ENCODE data around the gene RNF223.
A peak's percentile ranks its signal among the peaks of the same experiment; 100 is the strongest.

Gene RNF223

GRCh38 chr1:1063945-1064831 lies 9.9 kb downstream of the RNF223 start:
- Histone ChIP-seq H3K4me3 (ENCODE audit: low read length) (no peak overlapping the region), H3K27me3 (ENCODE audit: control insufficient read depth, insufficient read depth, low read length) (peaks cover 2% of the 10 kb centered on the region; the same call in 1 of the 2 replicates), H3K4me1 (ENCODE audit: control insufficient read depth, insufficient read depth, low read length) (peaks cover 9% of the 10 kb centered on the region; the same call in 1 of the 2 replicates), H3K9me3 (ENCODE audit: control insufficient read depth, insufficient read depth, low read length) (no peaks in the 10 kb centered on the region), H3K36me3 (ENCODE audit: control insufficient read depth, insufficient read depth, low read length) (no peaks in the 10 kb centered on the region), H3K27ac (ENCODE audit: low read length) (no peak overlapping the region)
- no CpG with 5 or more reads among the region's 50 CpGs for WGBS (ENCODE audit: insufficient coverage, insufficient read length)
- no peak for DNase-seq (ENCODE audit: low read depth, low spot score)

DNA sequence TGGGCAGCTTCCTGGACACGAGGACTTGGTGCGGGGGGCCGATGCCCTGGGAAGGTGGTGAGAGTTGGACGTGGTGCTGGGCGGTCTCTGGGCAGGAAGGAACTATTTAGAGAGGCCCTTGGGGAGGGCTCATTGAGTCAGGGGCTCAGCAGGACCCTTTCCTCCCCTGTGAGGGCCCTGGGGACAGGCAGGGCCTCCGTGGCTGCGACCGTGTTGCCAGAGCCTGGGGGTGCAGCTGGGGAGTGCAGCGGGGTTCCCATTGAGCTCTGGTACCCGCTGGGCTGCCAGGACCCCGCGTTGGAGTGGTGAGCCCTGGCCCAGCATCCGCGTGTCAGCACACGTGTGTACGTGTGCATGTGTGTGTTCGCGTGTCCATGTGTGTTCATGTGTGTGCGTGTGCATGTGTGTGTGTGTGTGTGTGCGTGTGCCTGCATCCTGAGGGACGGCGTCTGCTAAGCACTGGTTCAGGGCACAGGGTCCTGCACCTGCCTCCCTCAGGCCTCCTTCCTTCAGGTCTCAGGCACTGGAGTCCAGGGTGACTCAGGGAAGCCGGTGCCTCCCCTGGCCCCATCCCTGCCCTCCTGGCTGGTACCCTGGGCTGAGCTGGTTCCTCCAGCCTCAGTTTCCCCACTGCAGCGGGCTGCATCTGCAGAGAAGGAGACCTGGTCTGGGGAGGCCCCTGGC lies 10.7 kb downstream of the RNF223 start:
- no peaks in the 10 kb centered on the region for H3K36me3 ChIP-seq (ENCODE audit: control insufficient read depth, insufficient read depth, low read length)
- no CpG with 5 or more reads among the region's 24 CpGs for WGBS (ENCODE audit: insufficient coverage, insufficient read length)
- no peak for DNase-seq (ENCODE audit: low read depth, low spot score)
- H3K4me3 ChIP-seq (ENCODE audit: low read length): no peak overlapping the region
- peaks cover 2% of the 10 kb centered on the region; the same call in 1 of the 2 replicates for H3K27me3 ChIP-seq (ENCODE audit: control insufficient read depth, insufficient read depth, low read length)
- H3K27ac ChIP-seq (ENCODE audit: low read length): no peak overlapping the region
- H3K4me1 ChIP-seq (ENCODE audit: control insufficient read depth, insufficient read depth, low read length): peaks cover 9% of the 10 kb centered on the region; the same call in 1 of the 2 replicates
- H3K9me3 ChIP-seq (ENCODE audit: control insufficient read depth, insufficient read depth, low read length): no peaks in the 10 kb centered on the region

GRCh38 chr1:1062348-1063163 lies 11.6 kb downstream of the RNF223 start:
- Histone ChIP-seq H3K9me3 (ENCODE audit: control insufficient read depth, insufficient read depth, low read length) (no peaks in the 10 kb centered on the region), H3K27ac (ENCODE audit: low read length) (no peak overlapping the region), H3K4me1 (ENCODE audit: control insufficient read depth, insufficient read depth, low read length) (peaks cover 9% of the 10 kb centered on the region; the same call in 1 of the 2 replicates), H3K27me3 (ENCODE audit: control insufficient read depth, insufficient read depth, low read length) (peaks cover 2% of the 10 kb centered on the region; the same call in 1 of the 2 replicates), H3K36me3 (ENCODE audit: control insufficient read depth, insufficient read depth, low read length) (no peaks in the 10 kb centered on the region), H3K4me3 (ENCODE audit: low read length) (no peak overlapping the region)
- WGBS (ENCODE audit: insufficient coverage, insufficient read length): no CpG with 5 or more reads among the region's 29 CpGs
- no peak for DNase-seq (ENCODE audit: low read depth, low spot score)

DNA sequence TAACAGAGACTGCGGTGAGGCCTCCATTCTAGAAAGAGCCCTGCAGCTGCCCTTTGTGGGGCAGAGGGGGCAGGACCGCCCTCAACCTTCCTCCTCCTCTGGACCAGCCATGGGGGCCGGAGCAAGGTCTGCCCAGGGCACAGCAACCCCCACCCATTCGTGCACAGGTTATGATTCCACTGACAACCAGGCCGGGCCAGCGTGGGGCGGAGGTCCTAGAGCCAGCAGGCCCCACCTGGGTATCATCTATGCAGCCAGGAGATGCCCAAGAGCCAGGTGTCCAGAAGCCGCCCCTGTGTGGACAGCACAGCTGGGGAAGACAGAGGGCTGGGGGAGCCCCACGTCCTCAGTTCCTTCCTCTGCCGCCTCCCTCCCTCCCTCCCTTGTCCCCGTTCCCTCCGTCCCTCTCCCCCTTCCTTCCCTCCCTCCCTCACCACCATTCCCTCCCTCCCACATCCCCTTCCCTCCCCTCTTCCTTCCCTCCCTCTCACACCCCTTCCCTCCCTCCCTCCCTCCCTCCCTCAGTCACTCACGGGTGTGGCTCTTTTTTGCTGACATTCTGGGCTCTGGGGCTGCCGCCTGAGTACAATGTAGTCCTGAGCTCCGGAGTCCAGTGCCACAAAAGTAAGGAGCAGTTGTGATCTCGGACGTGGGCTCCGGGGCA lies 12.3 kb downstream of the RNF223 start:
- H3K27ac ChIP-seq (ENCODE audit: low read length): no peak overlapping the region
- no CpG with 5 or more reads among the region's 18 CpGs for WGBS (ENCODE audit: insufficient coverage, insufficient read length)
- peaks cover 2% of the 10 kb centered on the region; the same call in 1 of the 2 replicates for H3K27me3 ChIP-seq (ENCODE audit: control insufficient read depth, insufficient read depth, low read length)
- H3K36me3 ChIP-seq (ENCODE audit: control insufficient read depth, insufficient read depth, low read length): no peaks in the 10 kb centered on the region
- no peaks in the 10 kb centered on the region for H3K9me3 ChIP-seq (ENCODE audit: control insufficient read depth, insufficient read depth, low read length)
- no peak overlapping the region for H3K4me3 ChIP-seq (ENCODE audit: low read length)
- no peak for DNase-seq (ENCODE audit: low read depth, low spot score)
- peaks cover 9% of the 10 kb centered on the region; the same call in 1 of the 2 replicates for H3K4me1 ChIP-seq (ENCODE audit: control insufficient read depth, insufficient read depth, low read length)

DNA sequence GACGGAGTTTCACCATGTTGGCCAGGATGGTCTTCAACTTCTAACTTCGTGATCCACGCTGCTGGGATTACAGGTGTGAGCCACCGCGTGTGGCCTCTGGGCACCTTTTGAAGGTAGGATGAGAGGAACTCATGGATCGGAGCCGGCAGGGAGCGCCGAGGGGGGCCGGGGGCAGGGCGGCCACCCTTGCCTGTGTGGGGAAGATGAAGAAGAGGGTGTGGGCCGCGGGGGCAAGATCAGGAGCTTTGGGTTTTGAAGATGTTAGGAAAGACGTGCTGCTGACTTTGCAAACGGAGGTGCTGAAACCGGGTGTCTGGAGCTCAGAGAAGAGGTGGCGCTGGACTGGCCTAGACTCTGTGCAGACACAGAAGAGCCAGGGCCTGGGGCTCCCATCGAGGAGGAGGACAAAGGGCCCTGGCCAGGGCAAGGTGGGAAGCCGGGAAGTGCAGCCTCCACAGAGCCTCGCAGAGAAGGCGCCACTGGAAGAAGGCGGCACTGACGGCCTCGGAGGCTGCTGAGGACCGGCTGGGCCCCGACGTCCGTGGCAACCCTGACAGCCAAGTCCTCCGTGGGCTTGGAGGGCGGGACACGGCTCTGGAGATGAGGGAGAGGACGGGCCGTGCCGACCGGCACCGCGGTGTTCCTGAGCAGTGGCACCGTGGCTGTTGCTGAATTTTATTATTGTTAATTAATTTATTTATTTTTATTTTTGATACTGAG lies 13.7 kb downstream of the RNF223 start:
- H3K4me3 ChIP-seq (ENCODE audit: low read length): no peak overlapping the region
- WGBS (ENCODE audit: insufficient coverage, insufficient read length): no CpG with 5 or more reads among the region's 38 CpGs
- H3K27ac ChIP-seq (ENCODE audit: low read length): no peak overlapping the region
- peaks cover 2% of the 10 kb centered on the region; the same call in 1 of the 2 replicates for H3K27me3 ChIP-seq (ENCODE audit: control insufficient read depth, insufficient read depth, low read length)
- no peaks in the 10 kb centered on the region for H3K9me3 ChIP-seq (ENCODE audit: control insufficient read depth, insufficient read depth, low read length)
- DNase-seq (ENCODE audit: low read depth, low spot score): no peak
- H3K36me3 ChIP-seq (ENCODE audit: control insufficient read depth, insufficient read depth, low read length): 0 out of 2 replicates have a peak, but pooled peaks cover under 1% of the 10 kb centered on the region
- H3K4me1 ChIP-seq (ENCODE audit: control insufficient read depth, insufficient read depth, low read length): peaks cover 9% of the 10 kb centered on the region; the same call in 1 of the 2 replicates

GRCh38 chr1:1059494-1060280 lies 14.4 kb downstream of the RNF223 start:
- DNase-seq (ENCODE audit: low read depth, low spot score): no peak
- H3K4me3 ChIP-seq (ENCODE audit: low read length): peak overlapping the region; percentile 55; the same call in 1 of the 2 replicates
- H3K27ac ChIP-seq (ENCODE audit: low read length): no peak overlapping the region
- H3K36me3 ChIP-seq (ENCODE audit: control insufficient read depth, insufficient read depth, low read length): 0 out of 2 replicates have a peak, but pooled peaks cover 6% of the 10 kb centered on the region
- H3K4me1 ChIP-seq (ENCODE audit: control insufficient read depth, insufficient read depth, low read length): peaks cover 7% of the 10 kb centered on the region; the same call in 1 of the 2 replicates
- WGBS (ENCODE audit: insufficient coverage, insufficient read length): no CpG with 5 or more reads among the region's 69 CpGs
- H3K27me3 ChIP-seq (ENCODE audit: control insufficient read depth, insufficient read depth, low read length): peaks cover 2% of the 10 kb centered on the region; the same call in 1 of the 2 replicates
- no peaks in the 10 kb centered on the region for H3K9me3 ChIP-seq (ENCODE audit: control insufficient read depth, insufficient read depth, low read length)

DNA sequence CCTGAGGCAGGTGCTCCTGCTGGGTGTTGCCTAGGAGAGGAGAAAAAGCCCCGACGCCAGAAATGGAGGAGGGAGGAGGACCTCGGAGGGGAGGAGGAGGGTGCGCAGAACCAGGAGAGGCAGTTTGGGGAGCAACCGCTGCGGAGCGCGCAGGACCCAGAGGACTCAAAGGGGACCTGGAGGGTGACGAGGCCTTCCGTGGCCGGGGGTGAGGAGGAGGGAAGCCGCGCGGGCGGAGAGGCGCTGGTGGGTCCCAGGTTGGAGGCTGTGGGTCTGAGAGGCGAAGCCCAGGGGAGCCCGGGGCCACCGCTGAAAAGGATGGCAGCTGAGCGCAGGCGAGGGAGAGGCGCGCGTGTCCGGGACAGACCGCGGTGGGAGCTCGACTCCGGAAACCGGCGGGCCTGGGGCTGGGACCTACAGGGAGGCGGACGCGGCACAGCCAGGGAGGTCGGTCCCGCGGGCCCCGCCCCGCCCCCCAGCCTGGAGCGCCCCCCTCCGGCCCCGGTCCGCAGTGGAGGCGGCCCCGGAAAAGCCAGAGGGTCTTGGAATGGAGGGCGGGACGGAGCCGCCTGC lies 15.1 kb downstream of the RNF223 start:
- peaks cover 2% of the 10 kb centered on the region; the same call in 1 of the 2 replicates for H3K27me3 ChIP-seq (ENCODE audit: control insufficient read depth, insufficient read depth, low read length)
- peaks cover 3% of the 10 kb centered on the region; the same call in 1 of the 2 replicates for H3K4me1 ChIP-seq (ENCODE audit: control insufficient read depth, insufficient read depth, low read length)
- no peak overlapping the region for H3K27ac ChIP-seq (ENCODE audit: low read length)
- no CpG with 5 or more reads among the region's 48 CpGs for WGBS (ENCODE audit: insufficient coverage, insufficient read length)
- peak overlapping the region; percentile 55; the same call in 1 of the 2 replicates for H3K4me3 ChIP-seq (ENCODE audit: low read length)
- H3K36me3 ChIP-seq (ENCODE audit: control insufficient read depth, insufficient read depth, low read length): peaks cover 8% of the 10 kb centered on the region; the same call in 1 of the 2 replicates
- DNase-seq (ENCODE audit: low read depth, low spot score): no peak
- no peaks in the 10 kb centered on the region for H3K9me3 ChIP-seq (ENCODE audit: control insufficient read depth, insufficient read depth, low read length)

GRCh38 chr1:1058088-1058905 lies 15.8 kb downstream of the RNF223 start:
- Histone ChIP-seq H3K4me3 (ENCODE audit: low read length) (no peak overlapping the region), H3K9me3 (ENCODE audit: control insufficient read depth, insufficient read depth, low read length) (no peaks in the 10 kb centered on the region), H3K27ac (ENCODE audit: low read length) (no peak overlapping the region), H3K27me3 (ENCODE audit: control insufficient read depth, insufficient read depth, low read length) (peaks cover 2% of the 10 kb centered on the region; the same call in 1 of the 2 replicates), H3K4me1 (ENCODE audit: control insufficient read depth, insufficient read depth, low read length) (no peaks in the 10 kb centered on the region; the same call in 1 of the 2 replicates), H3K36me3 (ENCODE audit: control insufficient read depth, insufficient read depth, low read length) (peaks cover 15% of the 10 kb centered on the region)
- no peak for DNase-seq (ENCODE audit: low read depth, low spot score)
- WGBS (ENCODE audit: insufficient coverage, insufficient read length): no CpG with 5 or more reads among the region's 24 CpGs
